ENCODE results near the gene NT5DC1.

DNA sequence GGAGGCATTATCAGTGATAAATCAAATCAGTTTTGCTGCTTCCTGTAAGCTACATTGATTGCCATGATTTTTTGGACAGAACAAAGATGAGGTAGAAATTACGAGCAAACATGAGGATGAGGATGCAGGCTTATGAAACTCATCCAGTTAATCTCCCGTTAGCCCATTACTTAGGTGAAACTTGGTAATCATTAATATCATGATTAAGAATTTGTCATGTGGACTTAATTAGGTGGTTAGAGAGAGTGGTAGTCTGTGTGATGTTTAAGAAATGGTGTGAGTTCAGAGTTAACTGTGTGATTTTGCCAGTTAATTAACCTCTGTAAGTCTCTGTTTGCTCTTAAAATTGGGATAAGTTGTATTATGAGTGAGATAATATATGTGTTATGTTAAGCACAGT, 91.2 kb downstream of the NT5DC1 start:
- TF ChIP-seq, protein P1, sequence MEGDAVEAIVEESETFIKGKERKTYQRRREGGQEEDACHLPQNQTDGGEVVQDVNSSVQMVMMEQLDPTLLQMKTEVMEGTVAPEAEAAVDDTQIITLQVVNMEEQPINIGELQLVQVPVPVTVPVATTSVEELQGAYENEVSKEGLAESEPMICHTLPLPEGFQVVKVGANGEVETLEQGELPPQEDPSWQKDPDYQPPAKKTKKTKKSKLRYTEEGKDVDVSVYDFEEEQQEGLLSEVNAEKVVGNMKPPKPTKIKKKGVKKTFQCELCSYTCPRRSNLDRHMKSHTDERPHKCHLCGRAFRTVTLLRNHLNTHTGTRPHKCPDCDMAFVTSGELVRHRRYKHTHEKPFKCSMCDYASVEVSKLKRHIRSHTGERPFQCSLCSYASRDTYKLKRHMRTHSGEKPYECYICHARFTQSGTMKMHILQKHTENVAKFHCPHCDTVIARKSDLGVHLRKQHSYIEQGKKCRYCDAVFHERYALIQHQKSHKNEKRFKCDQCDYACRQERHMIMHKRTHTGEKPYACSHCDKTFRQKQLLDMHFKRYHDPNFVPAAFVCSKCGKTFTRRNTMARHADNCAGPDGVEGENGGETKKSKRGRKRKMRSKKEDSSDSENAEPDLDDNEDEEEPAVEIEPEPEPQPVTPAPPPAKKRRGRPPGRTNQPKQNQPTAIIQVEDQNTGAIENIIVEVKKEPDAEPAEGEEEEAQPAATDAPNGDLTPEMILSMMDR (IDR thresholded peaks at IDR 0.05), result no peak
- no peak for TF ChIP-seq POLR2A (IDR thresholded peaks at IDR 0.05)

Measured in Peyer's patch (tissue), 4 donors.